Osteoblast (primary cell): Measurements from ENCODE around the gene UPK3BL1. TPM values are rescaled to one million over a fixed set of nuclear protein-coding genes. Genes with fewer than 3 reads are reported as not detected.
"Not testable (repeated sequence)": the region's sequence is repeated elsewhere in the genome, so short reads cannot be mapped to it uniquely, and the experiment has no call there.

Experiments
- DNase-seq: peaks from one replicate; pipeline ENCODE4 v3.0.0; 2011; ENCODE audit warnings: low spot score, mixed read lengths; ENCODE audit not compliant: insufficient read length; ENCODE audit errors: missing footprints
- H2AFZ ChIP-seq: 2 replicates; pipeline ENCODE4 v1.6.0; 2011; ENCODE audit warnings: mild to moderate bottlenecking, low read length
- H3K27ac ChIP-seq: 2 replicates; pipeline ENCODE4 v1.5.1; 2011; ENCODE audit warnings: mild to moderate bottlenecking, low read depth, low read length, moderate library complexity
- H3K27me3 ChIP-seq: 2 replicates; pipeline ENCODE4 v1.6.0; 2012; ENCODE audit warnings: mild to moderate bottlenecking, control low read depth, inconsistent platforms, low read length, moderate library complexity; ENCODE audit not compliant: insufficient read depth
- H3K36me3 ChIP-seq: 2 replicates; pipeline ENCODE4 v1.5.1; 2011; ENCODE audit warnings: mild to moderate bottlenecking, low read length, control low read depth, moderate library complexity; ENCODE audit not compliant: insufficient read depth
- H3K4me1 ChIP-seq: 2 replicates; pipeline ENCODE4 v1.5.1; 2011; ENCODE audit warnings: mild to moderate bottlenecking, low read length, control low read depth, moderate library complexity; ENCODE audit not compliant: insufficient read depth
- H3K4me2 ChIP-seq: 2 replicates; pipeline ENCODE4 v1.6.0; 2011; ENCODE audit warnings: mild to moderate bottlenecking, low read length; ENCODE audit not compliant: insufficient read depth
- H3K4me3 ChIP-seq: fragments of 200-600 bp; sonication (generic); 3 replicates; pipeline ENCODE4 v1.5.1; 2012; ENCODE audit warnings: mild to moderate bottlenecking, low read length, inconsistent platforms; ENCODE audit not compliant: insufficient read depth
- H3K79me2 ChIP-seq: 2 replicates; pipeline ENCODE4 v1.6.0; 2012; ENCODE audit warnings: mild to moderate bottlenecking, low read length, control low read depth, inconsistent platforms; ENCODE audit not compliant: insufficient read depth
- H3K9me3 ChIP-seq: 2 replicates; pipeline ENCODE4 v1.5.1; 2011; ENCODE audit warnings: low read depth, low read length, control low read depth
- H4K20me1 ChIP-seq: 2 replicates; pipeline ENCODE4 v1.6.0; 2012; ENCODE audit warnings: mild to moderate bottlenecking, low read length, control low read depth; ENCODE audit not compliant: insufficient read depth
- total RNA-seq: library from RNA; depleted of rRNA; stranded (reverse); fragments of >200 nt; gene quantifications from 2 replicates; pipeline ENCODE4 v1.2.3, GENCODE V29; 2012

Gene UPK3BL1
- total RNA-seq, 1 donor: 4.7 TPM

DNA sequence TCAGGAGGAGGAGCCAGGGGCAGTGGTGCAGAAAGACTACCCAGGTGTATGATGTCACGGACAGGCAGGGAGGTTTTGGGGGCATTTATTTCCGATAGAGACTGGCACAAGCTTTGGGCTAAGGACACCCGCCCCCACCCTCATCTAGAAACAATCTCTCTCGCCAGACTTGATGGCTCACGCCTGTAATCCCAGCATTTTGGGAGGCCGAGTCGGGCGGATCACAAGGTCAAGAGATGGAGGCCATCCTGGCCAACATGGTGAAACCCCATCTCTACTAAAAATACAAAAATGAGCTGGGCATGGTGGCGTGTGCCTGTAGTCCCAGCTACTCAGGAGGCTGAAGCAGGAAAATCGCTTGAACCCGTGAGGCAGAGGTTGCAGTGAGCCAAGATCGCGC lies 5.6 kb downstream of the UPK3BL1 start:
- DNase-seq, H3K4me1 ChIP-seq, H4K20me1 ChIP-seq, H3K4me3 ChIP-seq, H3K9me3 ChIP-seq, H3K4me2 ChIP-seq, H3K27me3 ChIP-seq, H3K27ac ChIP-seq, H3K36me3 ChIP-seq, H2AFZ ChIP-seq, H3K79me2 ChIP-seq: not testable (repeated sequence)

DNA sequence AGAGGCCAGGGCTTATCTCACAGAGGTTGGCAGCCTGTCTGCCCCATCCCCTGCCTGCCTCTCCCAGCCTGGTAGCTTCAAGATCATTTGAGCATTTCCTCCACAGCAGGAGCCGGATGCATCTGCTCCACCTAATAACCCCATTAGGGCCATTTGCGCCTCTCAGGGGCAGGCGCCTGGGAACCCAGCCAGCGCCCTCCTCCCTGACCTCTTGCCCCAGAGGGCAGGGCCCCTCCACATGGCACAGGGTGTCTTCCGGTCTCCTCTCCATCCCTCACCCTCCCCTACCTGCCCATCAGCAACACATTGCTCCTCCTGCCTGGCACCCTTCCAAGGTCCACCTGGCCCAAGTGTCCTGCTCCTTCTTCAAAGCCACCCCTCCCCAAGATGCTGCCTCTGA lies 7.2 kb downstream of the UPK3BL1 start:
- not testable (repeated sequence) for H3K4me2 ChIP-seq, DNase-seq, H3K79me2 ChIP-seq, H3K4me1 ChIP-seq, H3K9me3 ChIP-seq, H3K36me3 ChIP-seq, H3K27ac ChIP-seq, H3K4me3 ChIP-seq, H3K27me3 ChIP-seq, H4K20me1 ChIP-seq, H2AFZ ChIP-seq

DNA sequence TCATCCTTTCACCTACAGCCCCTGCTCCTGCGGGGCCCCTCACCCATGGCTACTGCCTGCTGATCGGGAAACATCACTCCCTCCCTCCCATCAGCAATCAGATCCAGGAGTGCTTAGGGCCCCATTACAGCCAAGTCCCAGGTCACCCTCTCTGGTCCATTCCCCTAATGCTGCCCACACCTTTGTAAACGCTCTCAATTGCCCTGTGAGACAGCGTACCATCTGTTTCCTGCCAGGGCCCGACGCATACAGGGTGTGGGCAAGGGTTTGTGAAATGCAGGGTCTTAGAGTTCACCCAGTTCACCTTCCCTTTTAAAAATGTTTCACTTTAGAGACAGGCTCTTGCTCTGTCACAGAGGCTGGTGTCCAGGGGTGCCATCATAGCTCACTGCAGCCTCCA lies 8.3 kb downstream of the UPK3BL1 start:
- DNase-seq, H3K9me3 ChIP-seq, H3K4me2 ChIP-seq, H3K79me2 ChIP-seq, H3K4me1 ChIP-seq, H3K27ac ChIP-seq, H4K20me1 ChIP-seq, H3K27me3 ChIP-seq, H3K4me3 ChIP-seq, H3K36me3 ChIP-seq, H2AFZ ChIP-seq: not testable (repeated sequence)

DNA sequence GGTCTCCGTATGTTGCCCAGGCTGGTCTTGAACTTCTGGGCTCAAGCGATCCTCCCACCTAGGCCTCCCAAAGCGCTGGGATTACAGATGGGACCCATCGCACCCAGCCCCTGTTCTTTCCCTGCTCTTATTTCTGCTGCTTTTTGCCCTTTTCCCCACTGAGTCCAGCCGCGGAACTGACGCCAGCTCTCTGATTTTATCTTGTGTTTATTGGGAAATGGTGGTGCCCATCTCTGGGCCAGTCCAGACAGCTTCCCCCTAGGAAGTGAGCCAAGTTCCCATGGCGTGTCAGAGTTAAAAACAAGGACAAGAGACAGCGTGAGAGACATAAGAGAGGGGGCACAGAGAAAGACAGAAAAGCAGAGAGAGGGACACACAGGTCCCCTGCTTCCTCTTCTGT lies 12.0 kb downstream of the UPK3BL1 start:
- H3K27me3 ChIP-seq, H3K4me1 ChIP-seq, H3K4me2 ChIP-seq, H2AFZ ChIP-seq, H3K27ac ChIP-seq, H3K9me3 ChIP-seq, H3K4me3 ChIP-seq, DNase-seq, H4K20me1 ChIP-seq, H3K79me2 ChIP-seq, H3K36me3 ChIP-seq: not testable (repeated sequence)

DNA sequence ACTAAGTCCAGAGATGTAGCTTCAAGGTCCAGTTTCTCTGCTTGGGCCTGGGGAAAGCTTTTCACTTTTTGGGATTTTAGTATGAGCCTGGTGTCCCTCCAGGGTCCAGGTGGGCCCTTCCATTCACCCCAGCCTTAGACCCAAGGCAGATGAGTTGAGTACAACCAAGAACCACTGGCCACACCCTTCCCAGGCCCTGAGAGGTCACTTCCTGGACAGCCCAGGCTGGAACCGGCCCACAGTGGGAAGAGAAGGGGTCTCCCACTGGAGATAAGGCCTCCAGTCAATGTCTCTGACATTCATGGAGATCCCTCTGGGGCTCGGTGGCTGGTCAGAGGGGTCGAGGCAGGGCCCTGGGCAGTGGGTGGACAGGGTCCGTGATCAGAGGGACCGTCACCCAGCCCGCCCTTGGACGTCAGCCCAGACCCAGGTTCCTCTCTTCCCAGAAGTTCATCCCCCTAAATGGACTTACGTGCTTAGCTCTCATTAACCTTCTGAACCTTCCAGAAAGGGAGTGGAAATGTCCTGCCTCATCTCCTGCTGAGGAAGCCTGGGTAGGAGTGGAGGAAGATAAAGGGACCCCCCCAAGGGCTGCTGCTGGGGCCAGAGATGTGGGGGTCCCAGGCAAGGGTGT lies 15.2 kb downstream of the UPK3BL1 start:
- not testable (repeated sequence) for H3K9me3 ChIP-seq, DNase-seq, H3K4me3 ChIP-seq, H3K27me3 ChIP-seq, H3K79me2 ChIP-seq, H3K4me2 ChIP-seq, H4K20me1 ChIP-seq, H3K27ac ChIP-seq, H3K36me3 ChIP-seq, H3K4me1 ChIP-seq, H2AFZ ChIP-seq

DNA sequence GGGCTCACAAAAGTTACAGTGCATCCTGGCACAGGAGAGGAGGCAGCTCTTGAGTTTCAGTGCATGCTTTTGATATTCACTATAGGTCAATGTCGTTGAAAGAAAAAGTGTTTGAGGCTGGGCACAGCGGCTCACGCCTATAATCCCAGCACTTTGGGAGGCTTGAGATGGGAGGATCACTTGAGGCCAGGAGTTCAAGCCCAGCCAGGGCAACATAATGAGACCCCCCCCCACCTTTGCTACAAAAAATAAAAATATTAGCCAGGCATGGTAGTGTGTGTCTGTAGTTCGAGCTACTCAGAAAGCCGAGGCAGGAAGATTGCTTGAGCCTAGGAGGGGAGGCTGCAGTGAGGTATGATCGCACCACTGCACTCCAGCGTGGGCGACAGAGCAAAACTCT lies 24.5 kb downstream of the UPK3BL1 start:
- H3K4me1 ChIP-seq, DNase-seq: not testable (repeated sequence)

DNA sequence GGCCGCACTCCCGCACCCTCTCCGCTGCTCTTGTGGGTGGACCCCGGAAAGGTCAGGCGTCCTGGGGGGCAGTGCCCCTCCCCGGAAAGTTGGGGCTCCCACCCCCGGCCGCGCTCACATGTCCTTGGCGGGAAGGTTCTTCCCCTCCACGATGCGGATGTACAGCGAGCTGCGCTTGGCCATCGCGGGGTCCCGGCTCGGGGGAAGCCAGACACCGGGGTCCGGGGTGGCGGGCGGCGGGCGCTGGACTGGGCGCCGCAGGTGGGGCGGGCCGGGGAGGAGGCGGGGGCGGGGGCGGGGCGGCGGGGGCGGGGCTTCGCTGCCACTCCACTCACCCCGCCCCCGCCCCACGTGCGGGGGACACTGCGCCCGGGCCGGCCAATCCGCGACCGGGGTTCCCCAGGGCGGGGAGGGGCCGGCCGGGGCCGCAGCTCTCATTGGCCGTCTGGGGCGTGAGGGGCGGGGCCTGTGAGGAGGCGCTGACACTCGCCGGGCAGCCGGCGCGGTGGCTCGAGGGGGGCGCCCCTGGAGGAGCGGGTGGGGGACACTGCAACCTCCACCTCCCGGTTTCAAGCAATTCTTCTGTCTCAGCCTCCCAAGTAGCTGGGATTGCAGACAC lies 26.0 kb downstream of the UPK3BL1 start, which contains the start of gene RASA4:
RASA4 (minus strand) TSS at position 250 of the 619 bp plus-strand sequence; CDS start at position 183, 67 bp downstream.
- not testable (repeated sequence) for H4K20me1 ChIP-seq, H3K27me3 ChIP-seq, H3K27ac ChIP-seq, H3K4me3 ChIP-seq, H2AFZ ChIP-seq, H3K36me3 ChIP-seq, DNase-seq, H3K9me3 ChIP-seq, H3K4me2 ChIP-seq, H3K4me1 ChIP-seq, H3K79me2 ChIP-seq

More for the DNA sequence above, 24.5 kb downstream of the UPK3BL1 start:
- H3K4me3 ChIP-seq, H3K79me2 ChIP-seq, H3K9me3 ChIP-seq, H3K4me2 ChIP-seq, H2AFZ ChIP-seq, H3K27ac ChIP-seq, H3K36me3 ChIP-seq, H3K27me3 ChIP-seq, H4K20me1 ChIP-seq: not testable (repeated sequence)

DNA sequence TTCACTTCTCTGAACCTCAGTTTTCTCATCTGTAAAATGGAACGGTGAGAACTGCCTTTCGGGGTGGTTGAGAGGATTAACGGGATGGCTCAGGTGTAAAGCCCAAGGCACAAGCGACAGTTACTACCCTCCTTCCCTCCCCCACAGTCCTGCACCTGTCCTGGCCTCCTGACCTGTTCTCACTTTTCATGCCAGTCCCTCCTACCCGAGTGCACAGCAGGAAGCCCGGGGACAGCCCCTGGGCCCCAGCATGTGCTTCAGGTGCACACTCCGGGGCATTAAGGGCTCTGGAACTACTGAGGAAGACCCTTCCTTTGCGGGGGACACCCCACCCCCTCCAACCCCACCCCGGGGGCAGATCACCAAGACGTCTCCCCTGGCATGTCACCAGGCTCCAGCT lies 26.7 kb downstream of the UPK3BL1 start:
- H3K9me3 ChIP-seq, H3K27me3 ChIP-seq, H3K79me2 ChIP-seq, H2AFZ ChIP-seq, DNase-seq, H3K4me3 ChIP-seq, H3K4me2 ChIP-seq, H3K27ac ChIP-seq, H3K4me1 ChIP-seq, H4K20me1 ChIP-seq, H3K36me3 ChIP-seq: not testable (repeated sequence)

DNA sequence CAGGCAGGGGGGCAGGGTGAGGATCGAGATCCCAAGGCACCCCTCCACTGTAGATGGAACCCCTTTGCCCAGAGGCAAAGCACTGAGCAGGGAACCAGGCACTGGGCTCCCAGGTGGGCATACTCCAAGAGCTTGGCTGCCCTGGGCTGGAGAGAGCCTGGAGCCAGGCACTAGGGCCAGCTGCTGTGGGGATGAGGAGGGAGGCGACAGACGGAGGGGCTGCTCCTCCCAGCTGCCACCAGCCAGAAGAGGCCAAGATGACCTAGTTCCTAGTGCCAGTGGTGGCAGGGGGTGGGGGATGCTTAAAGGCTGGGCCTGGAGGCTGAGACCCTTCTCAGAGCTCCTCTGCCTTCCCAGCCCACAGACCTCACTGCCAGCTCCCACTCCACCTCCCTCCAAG lies 27.7 kb downstream of the UPK3BL1 start:
- H2AFZ ChIP-seq, H3K4me1 ChIP-seq, H3K27ac ChIP-seq, DNase-seq, H3K36me3 ChIP-seq, H3K4me2 ChIP-seq, H3K9me3 ChIP-seq, H3K27me3 ChIP-seq, H4K20me1 ChIP-seq, H3K4me3 ChIP-seq, H3K79me2 ChIP-seq: not testable (repeated sequence)
